Esophagus squamous epithelium (tissue), 4 donors: ENCODE data around the gene RTN1.

ENCODE experiments used
- POLR2A ChIP-seq, 4 donors: fragments of 450-650 bp; IDR thresholded peaks; one replicate each; pipeline ENCODE4 v1.6.1; 2017; ENCODE audit warnings: antibody characterized with exemption in 4 of 4, mild to moderate bottlenecking in 4 of 4, moderate library complexity in 3 of 4
- TF ChIP-seq, protein P1 (sequence below), 6 experiments: fragments of 450-650 bp in 4 of 6; fragments of 200-600 bp in 2 of 6; sonication (generic) in 2 of 6; IDR thresholded peaks; one replicate each; pipeline ENCODE4 v1.5.1; 2016 to 2019; ENCODE audit warnings: antibody characterized with exemption in 6 of 6, mild to moderate bottlenecking in 4 of 6, moderate library complexity in 4 of 6

- TF ChIP-seq, protein P1, sequence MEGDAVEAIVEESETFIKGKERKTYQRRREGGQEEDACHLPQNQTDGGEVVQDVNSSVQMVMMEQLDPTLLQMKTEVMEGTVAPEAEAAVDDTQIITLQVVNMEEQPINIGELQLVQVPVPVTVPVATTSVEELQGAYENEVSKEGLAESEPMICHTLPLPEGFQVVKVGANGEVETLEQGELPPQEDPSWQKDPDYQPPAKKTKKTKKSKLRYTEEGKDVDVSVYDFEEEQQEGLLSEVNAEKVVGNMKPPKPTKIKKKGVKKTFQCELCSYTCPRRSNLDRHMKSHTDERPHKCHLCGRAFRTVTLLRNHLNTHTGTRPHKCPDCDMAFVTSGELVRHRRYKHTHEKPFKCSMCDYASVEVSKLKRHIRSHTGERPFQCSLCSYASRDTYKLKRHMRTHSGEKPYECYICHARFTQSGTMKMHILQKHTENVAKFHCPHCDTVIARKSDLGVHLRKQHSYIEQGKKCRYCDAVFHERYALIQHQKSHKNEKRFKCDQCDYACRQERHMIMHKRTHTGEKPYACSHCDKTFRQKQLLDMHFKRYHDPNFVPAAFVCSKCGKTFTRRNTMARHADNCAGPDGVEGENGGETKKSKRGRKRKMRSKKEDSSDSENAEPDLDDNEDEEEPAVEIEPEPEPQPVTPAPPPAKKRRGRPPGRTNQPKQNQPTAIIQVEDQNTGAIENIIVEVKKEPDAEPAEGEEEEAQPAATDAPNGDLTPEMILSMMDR (IDR thresholded peaks at IDR 0.05), result no peak
- TF ChIP-seq POLR2A (IDR thresholded peaks at IDR 0.05), result no peak
Observed at GRCh38 chr14:59601056-59601455, 269.5 kb downstream of the RTN1 start.
